Mesodermal cell (in vitro differentiated cells): Measurements from ENCODE around the gene HOXB4.
A peak's percentile ranks its signal among the peaks of the same experiment; 100 is the strongest.

Experiments
- H3K27ac ChIP-seq: 2 replicates; pipeline ENCODE4 v1.7.0; 2013; ENCODE audit warnings: mild to moderate bottlenecking, low read depth, low read length, moderate library complexity; ENCODE audit not compliant: severe bottlenecking
- H3K36me3 ChIP-seq: 2 replicates; pipeline ENCODE4 v1.7.1; 2013; ENCODE audit warnings: mild to moderate bottlenecking, low read length, moderate library complexity; ENCODE audit not compliant: control insufficient read depth, insufficient read depth
- H3K4me1 ChIP-seq: one replicate; pipeline ENCODE4 v1.7.1; 2013; ENCODE audit warnings: mild to moderate bottlenecking, low read length; ENCODE audit not compliant: insufficient read depth, control insufficient read depth, poor library complexity, severe bottlenecking
- H3K4me3 ChIP-seq: 2 replicates; pipeline ENCODE4 v1.7.0; 2013; ENCODE audit warnings: low read length, control low read depth, mild to moderate bottlenecking; ENCODE audit not compliant: insufficient read depth, poor library complexity, severe bottlenecking; ENCODE audit errors: extremely low read depth
- H3K9me3 ChIP-seq: 2 replicates; pipeline ENCODE4 v1.7.1; 2013; ENCODE audit warnings: mild to moderate bottlenecking, low read length, moderate library complexity; ENCODE audit not compliant: control insufficient read depth
- WGBS, 2 experiments: methylation state at CpG; one replicate each; pipeline ENCODE4 v1.1.5; 2013; ENCODE audit warnings: missing lambda C conversion rate in 2 of 2; ENCODE audit not compliant: insufficient coverage in 2 of 2; 5-methylcytosine and 5-hydroxymethylcytosine counted together

HOXB4 gene

DNA sequence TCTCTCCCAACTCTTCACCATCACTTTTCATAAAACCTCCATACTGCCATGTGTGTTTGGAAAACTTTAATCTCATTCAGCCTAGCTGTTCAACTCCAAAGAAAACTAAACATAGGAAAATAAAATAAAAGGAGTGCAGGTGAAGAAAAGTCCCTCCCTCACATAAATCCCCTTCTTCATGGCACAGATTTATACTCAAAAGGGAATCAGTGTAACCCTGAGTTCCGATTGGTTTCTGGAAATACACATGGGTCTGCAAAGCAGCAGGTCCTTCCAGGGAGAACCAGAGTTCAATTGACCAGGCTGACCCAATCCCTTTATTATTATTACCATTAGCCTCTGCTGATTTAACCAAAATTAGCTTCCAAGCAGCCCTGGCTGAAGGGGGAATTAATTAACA lies 24.3 kb downstream of the HOXB4 start:
- H3K36me3 ChIP-seq, result peaks cover 13% of the 10 kb centered on the region
- peaks cover 46% of the 10 kb centered on the region for H3K4me1 ChIP-seq
- H3K27ac ChIP-seq, result peak overlapping the region; percentile 17
- 18 to 29% methylated on average over 1 of the region's 1 CpG for WGBS, 2 experiments
- no peaks in the 10 kb centered on the region for H3K9me3 ChIP-seq
- peak overlapping the region; percentile 18 for H3K4me3 ChIP-seq

DNA sequence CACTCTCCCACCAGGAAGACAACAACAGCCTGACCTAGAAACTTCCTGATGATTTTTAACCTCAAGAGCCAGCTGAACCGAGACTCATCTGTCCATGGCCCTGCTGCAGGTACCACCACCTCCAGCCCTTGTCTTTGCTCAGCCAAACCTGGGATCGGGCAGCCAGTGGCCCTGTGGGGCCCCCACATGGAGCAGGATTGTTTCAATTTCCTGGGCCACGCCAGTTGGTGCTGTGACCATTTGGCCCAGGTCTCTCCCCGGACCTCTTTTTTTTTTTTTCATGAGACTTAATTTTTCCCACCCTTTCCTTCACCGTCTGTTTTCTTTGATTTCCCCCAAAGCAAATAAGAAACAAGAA lies 25.0 kb downstream of the HOXB4 start:
- Histone ChIP-seq H3K9me3 (no peaks in the 10 kb centered on the region), H3K27ac (peak overlapping the region; percentile 63), H3K4me3 (no peak overlapping the region), H3K4me1 (peaks cover 48% of the 10 kb centered on the region), H3K36me3 (peaks cover 13% of the 10 kb centered on the region)
- 21 to 35% methylated on average over 4 to 5 of the region's 5 CpGs for WGBS, 2 experiments

DNA sequence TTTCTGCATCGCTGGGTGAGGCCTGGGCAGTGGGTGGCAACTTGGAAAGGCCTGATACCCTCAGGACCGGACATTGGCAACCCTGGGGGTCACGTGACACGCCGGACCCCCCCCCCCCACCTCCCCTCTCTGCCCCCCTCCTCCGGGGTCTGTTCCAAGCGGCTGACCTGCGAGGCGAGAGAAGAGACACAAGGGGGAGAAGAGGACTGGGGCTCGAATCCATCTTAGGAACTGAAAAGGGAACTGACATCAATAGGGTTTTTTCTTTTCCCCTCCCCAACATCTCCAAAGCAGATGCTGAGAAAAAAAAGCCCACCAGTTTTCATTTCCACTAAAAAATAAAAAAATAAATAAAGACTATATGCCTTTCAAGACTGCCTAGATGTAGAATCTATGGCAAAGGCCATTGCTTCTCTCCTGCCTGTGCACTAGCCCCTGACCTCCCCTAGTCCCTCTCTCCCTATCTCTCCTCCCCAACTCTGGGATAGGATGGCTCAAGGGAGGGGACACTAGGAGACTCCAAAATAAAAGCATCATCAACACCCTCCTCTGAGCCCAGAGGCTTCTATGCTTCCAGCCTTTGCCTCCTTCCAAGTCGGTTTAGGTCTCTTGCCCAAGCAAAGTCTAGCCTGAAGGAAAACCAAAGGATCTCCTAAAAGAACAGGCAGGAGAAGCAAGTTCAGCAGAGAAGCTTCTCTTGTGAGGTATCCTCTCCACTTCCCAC lies 25.5 kb downstream of the HOXB4 start:
- Histone ChIP-seq H3K4me1 (peaks cover 52% of the 10 kb centered on the region), H3K36me3 (peaks cover 13% of the 10 kb centered on the region), H3K9me3 (no peaks in the 10 kb centered on the region), H3K27ac (peak overlapping the region; percentile 73), H3K4me3 (peak overlapping the region; percentile 2)
- WGBS, 2 experiments, result 0 to 13% methylated on average over 1 to 2 of the region's 11 CpGs

DNA sequence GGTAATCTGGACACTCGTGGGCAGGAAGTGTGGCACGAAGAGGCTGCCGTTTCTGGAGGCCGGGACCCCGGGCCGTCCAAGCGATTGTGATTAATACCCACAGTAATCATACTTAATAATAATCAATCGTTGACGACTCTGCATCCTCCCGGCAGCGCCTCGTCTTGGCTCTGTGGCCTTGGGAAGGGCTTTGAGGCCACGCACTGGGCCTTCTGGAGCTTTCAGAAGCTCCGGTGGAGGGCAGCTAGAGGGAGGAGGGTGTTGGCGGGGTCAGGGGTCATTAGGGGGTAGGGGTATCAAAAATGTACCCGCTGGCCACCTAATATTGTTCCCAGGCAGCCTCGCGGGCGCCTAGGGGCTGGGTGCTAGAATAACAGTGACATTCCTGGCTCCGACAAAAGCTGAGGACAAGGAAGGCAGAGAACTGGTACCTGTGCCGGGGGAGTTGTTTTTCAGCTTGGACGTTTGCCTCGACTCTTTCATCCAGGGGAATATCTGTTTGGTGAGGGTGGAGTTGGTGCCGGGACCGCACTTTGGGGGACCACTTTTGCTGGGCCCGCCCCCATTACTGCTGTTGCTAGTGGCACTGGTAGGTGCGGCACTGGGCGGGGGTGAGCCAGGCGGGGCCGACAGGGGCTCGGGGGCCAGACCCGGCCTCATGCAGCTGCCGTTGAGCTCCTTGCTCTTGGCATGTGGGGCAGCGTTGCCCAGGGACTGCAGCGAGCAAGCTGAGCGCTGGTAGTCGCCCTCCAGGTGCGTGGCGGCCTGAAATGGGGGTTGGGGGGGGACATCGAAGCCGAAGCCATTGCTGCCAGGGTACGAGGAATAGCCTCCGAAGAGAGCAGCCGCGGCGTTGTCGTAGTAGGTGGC lies 26.3 kb downstream of the HOXB4 start:
- Histone ChIP-seq H3K27ac (peak overlapping the region; percentile 73), H3K4me3 (peak overlapping the region; percentile 2), H3K36me3 (peaks cover 13% of the 10 kb centered on the region), H3K9me3 (no peaks in the 10 kb centered on the region), H3K4me1 (peaks cover 52% of the 10 kb centered on the region)
- WGBS, 2 experiments, result 20% methylated on average over 25 to 44 of the region's 47 CpGs

DNA sequence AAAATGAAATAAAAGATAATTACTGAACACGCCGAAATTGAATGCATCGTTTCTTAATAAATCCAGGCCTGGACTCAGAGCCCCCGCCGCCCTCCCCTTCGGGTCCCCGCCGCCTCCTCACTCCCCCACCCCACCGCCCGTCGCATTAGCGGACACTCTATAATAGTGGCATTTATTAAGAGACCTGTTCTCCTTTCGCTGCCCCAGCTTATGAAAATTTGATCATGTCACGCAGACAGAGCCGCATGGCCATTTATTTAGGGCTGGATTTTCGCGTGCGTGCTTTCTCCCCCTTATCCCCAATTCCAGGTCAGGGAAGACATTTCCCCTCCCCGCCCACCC lies 27.0 kb downstream of the HOXB4 start:
- peaks cover 54% of the 10 kb centered on the region for H3K4me1 ChIP-seq
- WGBS, 2 experiments, result 18 to 21% methylated on average over 8 to 10 of the region's 19 CpGs
- H3K27ac ChIP-seq, result peak overlapping the region; percentile 73
- no peaks in the 10 kb centered on the region for H3K9me3 ChIP-seq
- peaks cover 13% of the 10 kb centered on the region for H3K36me3 ChIP-seq
- H3K4me3 ChIP-seq, result no peak overlapping the region

DNA sequence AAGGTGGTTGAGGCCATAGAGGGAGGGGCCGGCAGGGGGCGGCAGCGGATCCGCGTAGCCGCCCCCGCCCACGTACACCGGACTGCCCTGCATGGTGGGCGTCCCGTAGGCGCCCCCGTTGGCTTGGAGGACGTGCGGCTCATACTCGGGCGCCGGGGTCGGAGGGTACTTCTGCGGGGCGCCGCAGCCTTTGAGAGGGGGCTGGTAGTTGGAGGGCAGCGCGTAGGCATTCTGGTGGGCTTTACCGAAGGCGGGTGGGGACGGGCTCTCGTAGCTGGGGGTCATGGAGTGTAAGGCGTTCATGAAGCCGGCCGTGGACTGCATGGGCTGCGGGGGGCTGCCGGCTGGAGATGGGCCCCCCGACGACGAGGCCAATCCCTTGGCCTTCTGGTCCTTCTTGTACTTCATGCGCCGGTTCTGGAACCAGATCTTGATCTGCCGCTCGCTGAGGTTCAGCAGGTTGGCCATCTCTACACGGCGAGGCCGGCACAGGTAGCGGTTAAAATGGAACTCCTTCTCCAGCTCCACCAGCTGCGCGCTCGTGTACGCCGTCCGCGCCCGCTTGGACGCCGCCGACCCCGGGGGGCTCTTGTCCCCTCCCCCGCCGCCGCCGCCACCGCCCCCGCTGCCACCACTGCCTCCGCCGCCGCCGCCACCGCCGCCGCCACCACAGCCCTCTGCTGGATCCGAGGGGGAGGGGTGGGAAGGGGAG lies 27.5 kb downstream of the HOXB4 start:
- peaks cover 54% of the 10 kb centered on the region for H3K4me1 ChIP-seq

DNA sequence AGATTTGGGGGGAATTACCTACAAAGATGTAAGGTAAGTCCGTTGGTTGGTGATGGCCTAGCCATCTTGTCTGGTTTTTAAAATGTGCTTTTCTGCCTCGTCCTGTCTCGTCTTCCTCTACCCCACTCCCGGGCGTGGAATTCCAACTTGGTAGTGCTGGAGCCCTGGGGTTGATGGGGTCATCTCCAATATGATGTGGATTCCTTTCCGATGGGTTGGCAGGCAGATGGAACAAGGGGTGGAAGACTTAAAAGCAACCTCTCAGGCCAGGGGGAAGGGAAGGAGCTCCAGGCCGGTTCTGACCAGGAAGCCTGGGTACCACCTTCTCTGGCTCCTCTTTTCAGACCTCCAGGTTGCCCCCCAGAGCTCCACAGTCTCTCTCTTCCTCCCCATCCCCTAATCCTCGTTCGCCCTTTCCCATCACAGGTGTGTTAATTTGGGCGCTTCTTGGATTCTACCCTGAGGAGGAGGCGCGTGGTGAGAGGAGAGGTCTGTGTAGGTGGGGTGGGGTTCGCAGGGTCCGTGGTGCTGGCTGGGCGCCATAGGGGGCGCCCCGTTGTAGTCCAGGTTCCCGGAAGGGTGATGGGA lies 28.1 kb downstream of the HOXB4 start:
- no peak overlapping the region for H3K4me3 ChIP-seq
- H3K9me3 ChIP-seq, result no peaks in the 10 kb centered on the region
- H3K36me3 ChIP-seq, result peaks cover 13% of the 10 kb centered on the region
- WGBS, 2 experiments, result 25 to 35% methylated on average over 3 to 6 of the region's 18 CpGs
- peaks cover 61% of the 10 kb centered on the region for H3K4me1 ChIP-seq
- H3K27ac ChIP-seq, result peak overlapping the region; percentile 73

More for the DNA sequence above, 27.5 kb downstream of the HOXB4 start:
- H3K36me3 ChIP-seq, result peaks cover 13% of the 10 kb centered on the region
- WGBS, 2 experiments, result 8 to 11% methylated on average over 28 to 42 of the region's 70 CpGs
- no peaks in the 10 kb centered on the region for H3K9me3 ChIP-seq
- H3K27ac ChIP-seq, result peak overlapping the region; percentile 73
- H3K4me3 ChIP-seq, result peak overlapping the region; percentile 16

DNA sequence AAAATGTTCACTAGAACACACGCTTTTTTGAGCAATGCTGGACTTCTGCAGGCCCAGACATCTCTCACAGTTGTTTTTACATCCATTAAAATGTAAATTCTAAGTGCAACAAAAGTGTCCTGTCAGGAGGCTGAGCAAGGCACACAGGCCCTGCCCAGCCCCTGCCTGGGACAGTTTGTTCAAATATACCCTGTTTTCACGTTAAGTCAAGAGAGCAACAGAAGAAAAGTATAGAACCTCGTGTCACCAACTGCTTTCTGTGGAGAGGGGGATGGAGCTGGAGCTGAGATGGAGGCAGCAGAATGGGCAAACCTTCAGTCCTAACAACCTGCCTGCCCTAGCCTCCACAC lies 28.9 kb downstream of the HOXB4 start:
- H3K27ac ChIP-seq, result peak overlapping the region; percentile 11
- H3K4me1 ChIP-seq, result peaks cover 64% of the 10 kb centered on the region
- peaks cover 13% of the 10 kb centered on the region for H3K36me3 ChIP-seq
- H3K4me3 ChIP-seq, result no peak overlapping the region
- no peaks in the 10 kb centered on the region for H3K9me3 ChIP-seq
- 20% methylated on average over 2 of the region's 3 CpGs; no CpG with 5 or more reads in 1 of the 2 experiments for WGBS, 2 experiments

DNA sequence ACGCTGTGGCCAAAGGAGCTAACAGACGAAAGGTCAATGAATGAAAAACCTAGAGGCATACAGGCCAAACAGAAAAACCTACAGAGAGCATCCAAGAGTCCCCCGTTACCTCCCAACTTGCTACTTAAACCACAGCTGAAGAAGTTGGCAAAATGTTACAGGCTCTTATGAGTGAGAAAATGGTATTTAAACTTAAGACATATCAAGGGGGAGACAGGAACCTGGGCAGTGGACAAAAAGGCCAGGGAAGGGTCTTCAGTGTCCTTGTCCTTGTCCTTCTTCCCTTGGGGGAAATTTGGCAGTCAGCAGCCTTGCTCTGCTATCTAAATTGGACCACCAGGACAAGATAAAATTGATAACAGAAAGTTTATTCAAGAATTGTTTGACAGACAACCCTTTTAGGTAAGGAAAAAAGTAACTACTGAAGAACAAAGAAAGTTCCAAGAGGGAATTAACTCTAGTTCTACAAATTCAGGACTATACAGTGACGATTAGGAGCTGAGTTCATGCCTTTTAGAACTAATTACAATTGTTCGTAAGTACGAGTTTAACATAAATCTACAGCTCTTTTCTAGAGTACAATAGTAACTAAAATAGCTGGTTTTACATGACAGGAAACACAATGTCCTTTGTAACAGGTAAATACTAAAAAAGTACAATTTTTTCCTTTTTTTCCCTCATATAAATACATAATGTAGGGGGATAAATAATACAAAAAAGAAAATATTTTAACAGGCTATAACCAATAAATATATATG lies 29.4 kb downstream of the HOXB4 start:
- no peaks in the 10 kb centered on the region for H3K9me3 ChIP-seq
- peaks cover 13% of the 10 kb centered on the region for H3K36me3 ChIP-seq
- H3K27ac ChIP-seq, result peak overlapping the region; percentile 95
- H3K4me1 ChIP-seq, result peaks cover 64% of the 10 kb centered on the region
- 14% methylated on average over 2 of the region's 6 CpGs; no CpG with 5 or more reads in 1 of the 2 experiments for WGBS, 2 experiments
- H3K4me3 ChIP-seq, result no peak overlapping the region
